Measurements from ENCODE around the gene NUP205.

DNA sequence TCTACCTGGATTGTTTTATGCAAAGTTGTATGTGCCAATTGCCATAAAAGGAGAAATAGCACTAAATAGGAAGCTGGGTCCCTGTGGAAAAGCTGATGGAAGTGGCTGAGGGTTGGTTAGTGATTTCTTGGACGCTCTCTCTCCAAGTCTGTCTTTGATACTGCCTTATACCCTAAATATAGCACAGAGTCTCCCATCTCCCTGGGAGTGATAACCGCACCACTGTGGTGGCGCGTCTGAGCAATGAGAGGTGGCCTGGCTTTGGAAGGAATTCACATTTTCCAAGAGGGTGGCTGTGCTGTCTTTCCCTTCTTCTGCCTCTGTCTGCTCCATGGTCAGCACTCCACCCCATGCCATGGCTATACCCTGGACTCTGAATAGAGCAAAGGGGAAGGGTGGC, 135.8 kb downstream of the NUP205 start:
- TF ChIP-seq POLR2AphosphoS5 (IDR thresholded peaks at IDR 0.05; ENCODE audit: low read depth, low read length) (no peak), TCF7L2 (IDR thresholded peaks at IDR 0.05; ENCODE audit: low read depth, low read length) (no peak), REST (IDR thresholded peaks at IDR 0.05; ENCODE audit: insufficient read depth in 1 of 2, low read depth in 2 of 2, low read length in 1 of 2) (no peak)
- TF ChIP-seq, protein P1, sequence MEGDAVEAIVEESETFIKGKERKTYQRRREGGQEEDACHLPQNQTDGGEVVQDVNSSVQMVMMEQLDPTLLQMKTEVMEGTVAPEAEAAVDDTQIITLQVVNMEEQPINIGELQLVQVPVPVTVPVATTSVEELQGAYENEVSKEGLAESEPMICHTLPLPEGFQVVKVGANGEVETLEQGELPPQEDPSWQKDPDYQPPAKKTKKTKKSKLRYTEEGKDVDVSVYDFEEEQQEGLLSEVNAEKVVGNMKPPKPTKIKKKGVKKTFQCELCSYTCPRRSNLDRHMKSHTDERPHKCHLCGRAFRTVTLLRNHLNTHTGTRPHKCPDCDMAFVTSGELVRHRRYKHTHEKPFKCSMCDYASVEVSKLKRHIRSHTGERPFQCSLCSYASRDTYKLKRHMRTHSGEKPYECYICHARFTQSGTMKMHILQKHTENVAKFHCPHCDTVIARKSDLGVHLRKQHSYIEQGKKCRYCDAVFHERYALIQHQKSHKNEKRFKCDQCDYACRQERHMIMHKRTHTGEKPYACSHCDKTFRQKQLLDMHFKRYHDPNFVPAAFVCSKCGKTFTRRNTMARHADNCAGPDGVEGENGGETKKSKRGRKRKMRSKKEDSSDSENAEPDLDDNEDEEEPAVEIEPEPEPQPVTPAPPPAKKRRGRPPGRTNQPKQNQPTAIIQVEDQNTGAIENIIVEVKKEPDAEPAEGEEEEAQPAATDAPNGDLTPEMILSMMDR (IDR thresholded peaks at IDR 0.05) = no peak

Data from Panc1 (cell line).